Panc1 (cell line): Measurements from ENCODE around the gene TIMMDC1.

ENCODE experiments used
- CTCF ChIP-seq: fragments of 450-650 bp; IDR thresholded peaks from 2 replicates; pipeline ENCODE4 v1.5.1; 2017; ENCODE audit warnings: mild to moderate bottlenecking
- POLR2AphosphoS5 ChIP-seq: IDR thresholded peaks from 2 replicates; pipeline ENCODE4 v1.6.1; 2012; ENCODE audit warnings: mild to moderate bottlenecking, low read depth, low read length, moderate library complexity
- SIN3A ChIP-seq: IDR thresholded peaks from 2 replicates; pipeline ENCODE4 v1.6.1; 2012; ENCODE audit warnings: low read depth, mild to moderate bottlenecking, low read length, moderate library complexity, borderline replicate concordance; ENCODE audit not compliant: insufficient read depth
- TCF7L2 ChIP-seq: IDR thresholded peaks from 2 replicates; pipeline ENCODE4 v1.6.1; 2011; ENCODE audit warnings: mild to moderate bottlenecking, low read depth, low read length, inconsistent platforms
- TF ChIP-seq, protein P1 (sequence below), 2 experiments: IDR thresholded peaks; 2 replicates each; pipeline ENCODE4 v1.6.1; 2011 to 2012; ENCODE audit warnings: low read depth in 2 of 2, control low read depth in 1 of 2, low read length in 1 of 2, mild to moderate bottlenecking in 1 of 2, moderate library complexity in 1 of 2; ENCODE audit not compliant: insufficient read depth in 1 of 2

DNA sequence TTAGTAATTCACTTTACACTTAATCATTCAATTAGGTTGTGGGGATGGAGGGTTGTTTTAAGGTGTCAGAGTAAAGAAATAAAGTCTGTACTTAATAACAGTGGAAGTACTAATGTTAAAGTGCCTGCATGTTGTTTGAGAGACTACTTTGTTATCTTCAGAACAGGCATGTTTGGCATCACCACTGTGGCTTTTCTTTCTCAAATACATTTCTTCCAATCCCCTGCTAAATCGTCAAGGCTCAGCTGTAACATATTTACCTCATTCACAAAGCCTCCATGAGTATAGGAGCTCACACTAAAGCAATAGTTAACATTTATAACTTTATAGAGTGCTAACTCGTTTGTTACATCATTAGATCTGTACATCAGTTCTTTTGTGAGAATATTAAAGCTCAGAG, 2.6 kb downstream of the TIMMDC1 start:
- TF ChIP-seq CTCF (no peak), POLR2AphosphoS5 (no peak), TCF7L2 (no peak), SIN3A (no peak)
- TF ChIP-seq, protein P1, sequence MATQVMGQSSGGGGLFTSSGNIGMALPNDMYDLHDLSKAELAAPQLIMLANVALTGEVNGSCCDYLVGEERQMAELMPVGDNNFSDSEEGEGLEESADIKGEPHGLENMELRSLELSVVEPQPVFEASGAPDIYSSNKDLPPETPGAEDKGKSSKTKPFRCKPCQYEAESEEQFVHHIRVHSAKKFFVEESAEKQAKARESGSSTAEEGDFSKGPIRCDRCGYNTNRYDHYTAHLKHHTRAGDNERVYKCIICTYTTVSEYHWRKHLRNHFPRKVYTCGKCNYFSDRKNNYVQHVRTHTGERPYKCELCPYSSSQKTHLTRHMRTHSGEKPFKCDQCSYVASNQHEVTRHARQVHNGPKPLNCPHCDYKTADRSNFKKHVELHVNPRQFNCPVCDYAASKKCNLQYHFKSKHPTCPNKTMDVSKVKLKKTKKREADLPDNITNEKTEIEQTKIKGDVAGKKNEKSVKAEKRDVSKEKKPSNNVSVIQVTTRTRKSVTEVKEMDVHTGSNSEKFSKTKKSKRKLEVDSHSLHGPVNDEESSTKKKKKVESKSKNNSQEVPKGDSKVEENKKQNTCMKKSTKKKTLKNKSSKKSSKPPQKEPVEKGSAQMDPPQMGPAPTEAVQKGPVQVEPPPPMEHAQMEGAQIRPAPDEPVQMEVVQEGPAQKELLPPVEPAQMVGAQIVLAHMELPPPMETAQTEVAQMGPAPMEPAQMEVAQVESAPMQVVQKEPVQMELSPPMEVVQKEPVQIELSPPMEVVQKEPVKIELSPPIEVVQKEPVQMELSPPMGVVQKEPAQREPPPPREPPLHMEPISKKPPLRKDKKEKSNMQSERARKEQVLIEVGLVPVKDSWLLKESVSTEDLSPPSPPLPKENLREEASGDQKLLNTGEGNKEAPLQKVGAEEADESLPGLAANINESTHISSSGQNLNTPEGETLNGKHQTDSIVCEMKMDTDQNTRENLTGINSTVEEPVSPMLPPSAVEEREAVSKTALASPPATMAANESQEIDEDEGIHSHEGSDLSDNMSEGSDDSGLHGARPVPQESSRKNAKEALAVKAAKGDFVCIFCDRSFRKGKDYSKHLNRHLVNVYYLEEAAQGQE (IDR thresholded peaks at IDR 0.05; ENCODE audit: insufficient read depth in 1 of 2, low read depth in 2 of 2, low read length in 1 of 2) = no peak
